A549 (cell line): ENCODE results near the gene SLC13A2. TPM values are rescaled to one million over a fixed set of nuclear protein-coding genes. Genes with fewer than 3 reads are reported as not detected.

Source experiments
- ATAC-seq, 2 experiments: fragments of 200-7000 bp in 1 of 2; fragments of >200 bp in 1 of 2; cut with Nextera tagmentation in 1 of 2; cut with Tn5 transposase in 1 of 2; 3 replicates each; pipeline versions ENCODE4 v1.8.0 to v1.9.1; 2018 to 2020; ENCODE audit warnings: mild to moderate bottlenecking in 1 of 2, moderate library complexity in 1 of 2
- CTCF ChIA-PET: fragments of 300-600 bp; sonication (Branson Sonifier 250); formaldehyde crosslinking; extraction: SDS; loops from one replicate; lab custom pipeline; 2021; ENCODE audit warnings: antibody characterized with exemption, inconsistent platforms; lab: Yijun Ruan, JAX
- POLR2A ChIA-PET: fragments of 350-600 bp; formaldehyde crosslinking; extraction: SDS; loops from one replicate; lab custom pipeline; 2021; ENCODE audit warnings: antibody characterized with exemption, inconsistent platforms; lab: Yijun Ruan, JAX
- DNase-seq, 2 experiments: peaks; one replicate each; pipeline versions ENCODE4 v3.0.0 to v3.0.0-alpha.2; 2011 to 2016; ENCODE audit warnings: low read depth in 1 of 2, low spot score in 1 of 2
- FAIRE-seq: peaks from 2 replicates; lab custom pipeline; 2011; peaks lifted over from hg19 to GRCh38; lab: Jason Lieb, UNC
- H3K27ac ChIP-seq, 2 experiments: fragments of >200 bp; sonication (Bioruptor Twin); formaldehyde crosslinking; 3 replicates each; pipeline ENCODE4 v1.5.1; 2016 to 2017
- H3K4me1 ChIP-seq: fragments of >200 bp; sonication (Bioruptor Twin); formaldehyde crosslinking; 3 replicates; pipeline ENCODE4 v1.6.1; 2016
- H3K4me2 ChIP-seq: fragments of >200 bp; sonication (Bioruptor Twin); formaldehyde crosslinking; 3 replicates; pipeline ENCODE4 v1.6.1; 2016
- H3K4me3 ChIP-seq: fragments of >200 bp; sonication (Bioruptor Twin); formaldehyde crosslinking; 3 replicates; pipeline ENCODE4 v1.5.1; 2016
- H3K9me3 ChIP-seq: fragments of >200 bp; sonication (Bioruptor Twin); formaldehyde crosslinking; 3 replicates; pipeline ENCODE4 v1.6.1; 2016
- ATOH8 ChIP-seq: fragments of 250-450 bp; sonication (Bioruptor Pico); IDR thresholded peaks from 2 replicates; pipeline ENCODE4 v1.5.0; 2020; ENCODE audit warnings: low read depth, mild to moderate bottlenecking, moderate library complexity
- BCL3 ChIP-seq: fragments of >200 bp; sonication (Bioruptor Twin); formaldehyde crosslinking; IDR thresholded peaks from 3 replicates; pipeline ENCODE4 v1.6.1; 2016
- CBX8 ChIP-seq: fragments of 200-600 bp; sonication (generic); IDR thresholded peaks from 2 replicates; pipeline ENCODE4 v1.6.1; 2016
- EHF ChIP-seq: fragments of 250-450 bp; sonication (Bioruptor Pico); IDR thresholded peaks from 2 replicates; pipeline ENCODE4 v1.5.0; 2020; ENCODE audit warnings: mild to moderate bottlenecking
- EHMT2 ChIP-seq: fragments of 200-600 bp; sonication (generic); IDR thresholded peaks from 2 replicates; pipeline ENCODE4 v1.6.1; 2016; ENCODE audit warnings: antibody characterized with exemption, low read depth, mild to moderate bottlenecking, moderate library complexity
- ESRRA ChIP-seq: fragments of 150-350 bp; IDR thresholded peaks from 2 replicates; pipeline ENCODE4 v1.6.1; 2014; ENCODE audit warnings: mild to moderate bottlenecking, low read length, borderline replicate concordance
- FOSB ChIP-seq: fragments of 250-450 bp; sonication (Bioruptor Pico); IDR thresholded peaks from 2 replicates; pipeline ENCODE4 v1.5.0; 2020; ENCODE audit warnings: mild to moderate bottlenecking, moderate library complexity
- FOSL2 ChIP-seq, 2 experiments: fragments of 450-650 bp in 1 of 2; fragments of >200 bp in 1 of 2; sonication (Bioruptor Twin) in 1 of 2; formaldehyde crosslinking; IDR thresholded peaks; 2 replicates each; pipeline versions ENCODE4 v1.5.0 to v1.6.1; 2016 to 2020; ENCODE audit warnings: mild to moderate bottlenecking in 1 of 2, moderate library complexity in 1 of 2
- HDAC2 ChIP-seq: fragments of 200-600 bp; sonication (generic); IDR thresholded peaks from 2 replicates; pipeline ENCODE4 v1.6.1; 2016
- HES2 ChIP-seq: fragments of >200 bp; sonication (Bioruptor Twin); formaldehyde crosslinking; IDR thresholded peaks from 2 replicates; pipeline ENCODE4 v1.6.1; 2016
- HOXB5 ChIP-seq: fragments of 250-450 bp; sonication (Bioruptor Pico); IDR thresholded peaks from 2 replicates; pipeline ENCODE4 v1.5.0; 2020; ENCODE audit warnings: mild to moderate bottlenecking, moderate library complexity
- JUN ChIP-seq, 2 experiments: fragments of >200 bp; sonication (Bioruptor Twin); formaldehyde crosslinking; IDR thresholded peaks; 2 replicates in 1 of 2; 3 replicates in 1 of 2; pipeline ENCODE4 v1.6.1; 2016 to 2017
- MAFK ChIP-seq: fragments of 450-650 bp; IDR thresholded peaks from 2 replicates; pipeline ENCODE4 v1.6.1; 2014; ENCODE audit not compliant: partially characterized antibody
- NR3C1 ChIP-seq: fragments of >200 bp; sonication (Bioruptor Twin); formaldehyde crosslinking; IDR thresholded peaks from 3 replicates; pipeline ENCODE4 v1.6.1; 2017
- POLR2AphosphoS2 ChIP-seq: conservative IDR thresholded peaks from 2 replicates; pipeline ENCODE4 v1.6.1; 2012; ENCODE audit warnings: low read length, improper control_type of control experiment, inconsistent platforms
- USF2 ChIP-seq: fragments of 450-650 bp; IDR thresholded peaks from 2 replicates; pipeline ENCODE4 v1.6.1; 2014; ENCODE audit warnings: antibody characterized with exemption
- WGBS: methylation state at CpG from one replicate; pipeline ENCODE4 v1.1.6; 2017; ENCODE audit errors: missing lambda C conversion rate; 5-methylcytosine and 5-hydroxymethylcytosine counted together
- polyA plus RNA-seq, 4 experiments: library from polyadenylated mRNA; depleted of rRNA in 3 of 4; stranded (reverse); fragments of >200 nt; fragmentation: RNase III in 1 of 4; extraction: RNeasy Plus Mini Kit Qiagen cat#74134 plus additional on column Dnase treatment in 1 of 4; gene quantifications; 2 replicates in 3 of 4; 3 replicates in 1 of 4; pipeline ENCODE4 v1.2.3, GENCODE V29; 2011 to 2017

Gene SLC13A2
- polyA plus RNA-seq, 2 of the 4 experiments (the other 2 are of a cell fraction) = 0.06 TPM; not detected in 1

GRCh38 chr17:28446716-28447395 lies 26.6 kb upstream of the SLC13A2 start:
- TF ChIP-seq ESRRA = no peak
- no peak for TF ChIP-seq HDAC2
- no peak for TF ChIP-seq FOSL2 (IDR thresholded peaks at IDR 0.05)
- peak; percentile 40; the same call in 1 of the 2 replicates for TF ChIP-seq FOSL2 (CRISPR knock-in tag; IDR thresholded peaks at IDR 0.05)
- TF ChIP-seq HES2 = no peak
- no peak for TF ChIP-seq ATOH8
- TF ChIP-seq BCL3 = no peak
- TF ChIP-seq CBX8 = no peak
- H3K4me2 ChIP-seq = no peak overlapping the region
- POLR2A ChIA-PET = no interaction called here
- CTCF ChIA-PET = interaction anchor here (0.6 to 2.0 kb wide), 3 partner anchors 10 to 301 kb away, joined by 3 to 5 read pairs (median 4); no protein-coding TSS in a partner anchor
- H3K9me3 ChIP-seq = peaks cover 6% of the 10 kb centered on the region; the same call in 1 of the 3 replicates
- 50% methylated on average over 8 of the region's 8 CpGs for WGBS
- no peak for DNase-seq
- no peak for FAIRE-seq
- no peak overlapping the region for H3K4me3 ChIP-seq
- ATAC-seq = no peak
- H3K27ac ChIP-seq = no peak overlapping the region
- H3K4me1 ChIP-seq = no peaks in the 10 kb centered on the region

- no peak for DNase-seq
- Histone ChIP-seq H3K9me3 (peaks cover 6% of the 10 kb centered on the region; the same call in 1 of the 3 replicates), H3K27ac (no peak overlapping the region), H3K4me3 (no peak overlapping the region), H3K4me2 (no peak overlapping the region), H3K4me1 (no peaks in the 10 kb centered on the region)
- ChIA-PET CTCF (interaction anchor here (0.6 to 2.0 kb wide), 4 partner anchors 10 to 301 kb away, joined by 3 to 5 read pairs (median 4); no protein-coding TSS in a partner anchor), POLR2A (no interaction called here)
- WGBS = 37% methylated on average over 5 of the region's 5 CpGs
- ATAC-seq = no peak
- FAIRE-seq = no peak
- no peak for TF ChIP-seq USF2
- TF ChIP-seq JUN (IDR thresholded peaks at IDR 0.05) = no peak
- no peak for TF ChIP-seq HOXB5 (CRISPR knock-in tag)
- TF ChIP-seq CBX8 = no peak
- no peak for TF ChIP-seq POLR2AphosphoS2
- no peak for TF ChIP-seq EHMT2
- no peak for TF ChIP-seq NR3C1
- TF ChIP-seq MAFK = no peak
- TF ChIP-seq HES2 = no peak
- TF ChIP-seq FOSB (CRISPR knock-in tag) = no peak
Measured at GRCh38 chr17:28447396-28447760, 26.1 kb upstream of the SLC13A2 start.

GRCh38 chr17:28449859-28450258 lies 23.6 kb upstream of the SLC13A2 start:
- ATAC-seq = no peak
- no peak for DNase-seq
- FAIRE-seq = peak; percentile 54
- TF ChIP-seq EHF (CRISPR knock-in tag) (no peak), MAFK (peak; percentile 80)
- Histone ChIP-seq H3K4me2 (no peak overlapping the region), H3K4me1 (no peaks in the 10 kb centered on the region), H3K9me3 (peaks cover 6% of the 10 kb centered on the region; the same call in 1 of the 3 replicates), H3K27ac (no peak overlapping the region), H3K4me3 (no peak overlapping the region)
- ChIA-PET POLR2A (no interaction called here), CTCF (interaction anchor here (0.6 to 2.9 kb wide), 5 partner anchors 11 to 44 kb away, joined by 3 to 10 read pairs (median 4); no protein-coding TSS in a partner anchor)
- 52% methylated on average over 1 of the region's 1 CpG for WGBS
